ENCODE measurements around the gene DNM3. TPM values are rescaled to one million over a fixed set of nuclear protein-coding genes. Genes with fewer than 3 reads are reported as not detected.
A peak's percentile ranks its signal among the peaks of the same experiment; 100 is the strongest.

The DNM3 gene
- total and polyA plus RNA-seq, 2 experiments from 2014 or later, result 0.11 to 1.4 TPM

- Histone ChIP-seq H3K36me3 (ENCODE audit: low read depth) (no peaks in the 10 kb centered on the region), H3K79me2 (ENCODE audit: insufficient read depth) (no peaks in the 10 kb centered on the region), H3K9me3 (ENCODE audit: low read depth) (no peaks in the 10 kb centered on the region), H3K27me3 (replicated peaks; ENCODE audit: insufficient read depth) (no peaks in the 10 kb centered on the region), H3K4me3 (no peak overlapping the region), H3F3A (ENCODE audit: insufficient read depth) (no peaks in the 10 kb centered on the region), H3K9ac (no peak overlapping the region), H4K20me1 (ENCODE audit: insufficient read depth) (no peaks in the 10 kb centered on the region), H3K4me1 (ENCODE audit: insufficient read depth) (peaks cover 7% of the 10 kb centered on the region; the same call in 1 of the 2 replicates), H3K27ac (no peak overlapping the region), H3K4me2 (ENCODE audit: unreplicated experiment) (no peak overlapping the region), H3K9me2 (ENCODE audit: insufficient read depth) (no peaks in the 10 kb centered on the region), H2AFZ (no peak overlapping the region)
- in situ Hi-C loops (cut with MboI), result no loop called here
- no peak for TF ChIP-seq EZH2phosphoT487 (IDR thresholded peaks at IDR 0.05; ENCODE audit: insufficient read depth, low read depth)
- WGBS, 2 experiments (ENCODE audit: low coverage in 1 of 2, low lambda C conversion rate in 2 of 2, missing lambda C conversion rate in 2 of 2), result 91 to 98% methylated on average over 1 of the region's 1 CpG
- no peak for DNase-seq
Measured at GRCh38 chr1:171917331-171917730, 76.0 kb downstream of the DNM3 start.

GRCh38 chr1:171919891-171920887 is 78.9 kb downstream of the DNM3 start:
- Histone ChIP-seq H3K9ac (no peak overlapping the region), H4K20me1 (ENCODE audit: insufficient read depth) (no peaks in the 10 kb centered on the region), H3K79me2 (ENCODE audit: insufficient read depth) (no peaks in the 10 kb centered on the region), H3K4me2 (ENCODE audit: unreplicated experiment) (no peak overlapping the region), H3K4me1 (ENCODE audit: insufficient read depth) (no peaks in the 10 kb centered on the region), H3K27ac (no peak overlapping the region), H3K4me3 (no peak overlapping the region), H3K27me3 (replicated peaks; ENCODE audit: insufficient read depth) (no peaks in the 10 kb centered on the region), H3F3A (ENCODE audit: insufficient read depth) (no peaks in the 10 kb centered on the region), H3K36me3 (ENCODE audit: low read depth) (no peaks in the 10 kb centered on the region), H2AFZ (no peak overlapping the region), H3K9me3 (ENCODE audit: low read depth) (no peaks in the 10 kb centered on the region), H3K9me2 (ENCODE audit: insufficient read depth) (no peaks in the 10 kb centered on the region)
- peak; percentile 52 for DNase-seq
- TF ChIP-seq EZH2 (IDR thresholded peaks at IDR 0.05; ENCODE audit: insufficient read depth, poor library complexity, severe bottlenecking) (no peak), EZH2phosphoT487 (IDR thresholded peaks at IDR 0.05; ENCODE audit: insufficient read depth, low read depth) (no peak)
- 49 to 58% methylated on average over 5 of the region's 5 CpGs for WGBS, 2 experiments (ENCODE audit: low coverage in 1 of 2, low lambda C conversion rate in 2 of 2, missing lambda C conversion rate in 2 of 2)
- in situ Hi-C loops (cut with MboI), result no loop called here

GRCh38 chr1:171922999-171923398 is 81.7 kb downstream of the DNM3 start:
- Histone ChIP-seq H3K9me3 (ENCODE audit: low read depth) (no peaks in the 10 kb centered on the region), H3K4me1 (ENCODE audit: insufficient read depth) (no peaks in the 10 kb centered on the region), H3K27ac (no peak overlapping the region), H3K27me3 (replicated peaks; ENCODE audit: insufficient read depth) (no peaks in the 10 kb centered on the region), H3K36me3 (ENCODE audit: low read depth) (no peaks in the 10 kb centered on the region), H3K4me3 (no peak overlapping the region), H4K20me1 (ENCODE audit: insufficient read depth) (no peaks in the 10 kb centered on the region), H2AFZ (no peak overlapping the region), H3K79me2 (ENCODE audit: insufficient read depth) (no peaks in the 10 kb centered on the region), H3K9me2 (ENCODE audit: insufficient read depth) (no peaks in the 10 kb centered on the region), H3K9ac (no peak overlapping the region), H3F3A (ENCODE audit: insufficient read depth) (no peaks in the 10 kb centered on the region), H3K4me2 (ENCODE audit: unreplicated experiment) (no peak overlapping the region)
- no peak for DNase-seq
- in situ Hi-C loops (cut with MboI), result no loop called here
- TF ChIP-seq EZH2phosphoT487 (IDR thresholded peaks at IDR 0.05; ENCODE audit: insufficient read depth, low read depth) (no peak), EZH2 (IDR thresholded peaks at IDR 0.05; ENCODE audit: insufficient read depth, poor library complexity, severe bottlenecking) (no peak)
- WGBS, 2 experiments (ENCODE audit: low coverage in 1 of 2, low lambda C conversion rate in 2 of 2, missing lambda C conversion rate in 2 of 2), result 80 to 89% methylated on average over 2 of the region's 2 CpGs

GRCh38 chr1:171929121-171929520 is 87.8 kb downstream of the DNM3 start:
- no peaks in the 10 kb centered on the region for H4K20me1 ChIP-seq (ENCODE audit: insufficient read depth)
- H3K9ac ChIP-seq, result no peak overlapping the region
- H3K79me2 ChIP-seq (ENCODE audit: insufficient read depth), result no peaks in the 10 kb centered on the region
- H3F3A ChIP-seq (ENCODE audit: insufficient read depth), result no peaks in the 10 kb centered on the region
- H3K4me1 ChIP-seq (ENCODE audit: insufficient read depth), result no peaks in the 10 kb centered on the region
- no peaks in the 10 kb centered on the region for H3K9me2 ChIP-seq (ENCODE audit: insufficient read depth)
- no peak overlapping the region for H2AFZ ChIP-seq
- H3K4me3 ChIP-seq, result no peak overlapping the region
- no peak for DNase-seq
- in situ Hi-C loops (cut with MboI), result no loop called here
- no peaks in the 10 kb centered on the region for H3K27me3 ChIP-seq (replicated peaks; ENCODE audit: insufficient read depth)
- no peaks in the 10 kb centered on the region for H3K9me3 ChIP-seq (ENCODE audit: low read depth)
- H3K4me2 ChIP-seq (ENCODE audit: unreplicated experiment), result no peak overlapping the region
- H3K36me3 ChIP-seq (ENCODE audit: low read depth), result no peaks in the 10 kb centered on the region
- no peak overlapping the region for H3K27ac ChIP-seq
- TF ChIP-seq EZH2phosphoT487 (IDR thresholded peaks at IDR 0.05; ENCODE audit: insufficient read depth, low read depth) (no peak), EZH2 (IDR thresholded peaks at IDR 0.05; ENCODE audit: insufficient read depth, poor library complexity, severe bottlenecking) (no peak)
- WGBS, 2 experiments (ENCODE audit: low coverage in 1 of 2, low lambda C conversion rate in 2 of 2, missing lambda C conversion rate in 2 of 2), result 88 to 93% methylated on average over 2 of the region's 2 CpGs

Measured in GM23248 (cell line).